ENCODE data around the gene PNPLA8. TPM values are rescaled to one million over a fixed set of nuclear protein-coding genes. Genes with fewer than 3 reads are reported as not detected.

The PNPLA8 gene
- total RNA-seq, 1 experiment from 2014 or later = 19.2 TPM

DNA sequence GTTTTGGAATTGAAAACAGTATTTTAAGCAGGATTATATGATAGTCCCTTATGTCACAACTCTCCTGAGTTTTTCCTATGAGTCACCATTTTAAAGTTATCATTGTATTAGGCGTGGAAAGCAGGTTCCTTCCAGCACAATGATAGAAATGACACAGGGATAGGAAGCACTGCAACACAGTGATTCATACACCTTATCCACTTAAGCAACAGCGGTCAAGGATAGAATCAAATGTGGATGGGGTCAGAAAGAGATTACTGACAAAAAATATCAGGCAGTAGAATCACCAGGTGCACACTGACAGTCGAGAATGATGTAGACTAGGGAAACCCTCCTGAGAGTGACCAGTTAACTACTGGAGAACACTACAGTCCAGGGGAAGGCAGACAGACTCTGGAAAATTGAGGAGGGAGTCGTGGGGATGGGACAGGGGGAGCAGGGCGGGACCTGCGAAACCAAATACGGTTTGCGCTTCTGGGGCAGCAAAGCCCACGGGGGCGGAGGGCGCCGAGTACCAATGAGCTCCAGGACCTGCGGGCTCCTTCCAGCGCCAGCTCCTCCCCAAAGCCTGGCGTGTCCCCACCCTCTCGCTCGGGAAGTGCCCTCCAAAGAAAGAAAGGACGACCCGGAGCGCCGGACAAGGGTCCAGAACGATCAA lies 479 bp downstream of the PNPLA8 start:
- ChIA-PET POLR2A (ENCODE audit: low non-redundant PET) (no interaction called here), CTCF (interaction anchor here (0.6 kb wide), 1 partner anchor 75 kb away, joined by 9 read pairs; no protein-coding TSS in a partner anchor)
- H3K4me1 ChIP-seq (ENCODE audit: insufficient read depth, low read length, poor library complexity, severe bottlenecking) = peaks cover 13% of the 10 kb centered on the region
- DNase-seq (ENCODE audit: low spot score) = peak; percentile 88
- H3K36me3 ChIP-seq (ENCODE audit: insufficient read depth, low read length, poor library complexity, severe bottlenecking) = no peaks in the 10 kb centered on the region
- H3K4me3 ChIP-seq (ENCODE audit: low read depth, low read length, poor library complexity, severe bottlenecking) = peak overlapping the region; percentile 82
- TSS peak; percentile 60 for BruUV-seq (replicated peaks)
- intact Hi-C loops (cut with micrococcal nuclease; ENCODE audit: unreplicated experiment) = no loop called here
- no peaks in the 10 kb centered on the region for H3K9me3 ChIP-seq (ENCODE audit: low read depth, low read length, poor library complexity, severe bottlenecking)
- no peaks in the 10 kb centered on the region for H3K27me3 ChIP-seq (replicated peaks; ENCODE audit: insufficient read depth, low read depth, low read length, poor library complexity)
- TF ChIP-seq, protein P1, sequence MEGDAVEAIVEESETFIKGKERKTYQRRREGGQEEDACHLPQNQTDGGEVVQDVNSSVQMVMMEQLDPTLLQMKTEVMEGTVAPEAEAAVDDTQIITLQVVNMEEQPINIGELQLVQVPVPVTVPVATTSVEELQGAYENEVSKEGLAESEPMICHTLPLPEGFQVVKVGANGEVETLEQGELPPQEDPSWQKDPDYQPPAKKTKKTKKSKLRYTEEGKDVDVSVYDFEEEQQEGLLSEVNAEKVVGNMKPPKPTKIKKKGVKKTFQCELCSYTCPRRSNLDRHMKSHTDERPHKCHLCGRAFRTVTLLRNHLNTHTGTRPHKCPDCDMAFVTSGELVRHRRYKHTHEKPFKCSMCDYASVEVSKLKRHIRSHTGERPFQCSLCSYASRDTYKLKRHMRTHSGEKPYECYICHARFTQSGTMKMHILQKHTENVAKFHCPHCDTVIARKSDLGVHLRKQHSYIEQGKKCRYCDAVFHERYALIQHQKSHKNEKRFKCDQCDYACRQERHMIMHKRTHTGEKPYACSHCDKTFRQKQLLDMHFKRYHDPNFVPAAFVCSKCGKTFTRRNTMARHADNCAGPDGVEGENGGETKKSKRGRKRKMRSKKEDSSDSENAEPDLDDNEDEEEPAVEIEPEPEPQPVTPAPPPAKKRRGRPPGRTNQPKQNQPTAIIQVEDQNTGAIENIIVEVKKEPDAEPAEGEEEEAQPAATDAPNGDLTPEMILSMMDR (conservative IDR thresholded peaks at IDR 0.05; ENCODE audit: low read depth, low read length) = no peak
- TF ChIP-seq EZH2 (IDR thresholded peaks at IDR 0.05; ENCODE audit: borderline replicate concordance, low read depth, low read length, poor library complexity, severe bottlenecking) = no peak
- H3K27ac ChIP-seq (ENCODE audit: low read depth, low read length, poor library complexity, severe bottlenecking) = peak overlapping the region; percentile 94

DNA sequence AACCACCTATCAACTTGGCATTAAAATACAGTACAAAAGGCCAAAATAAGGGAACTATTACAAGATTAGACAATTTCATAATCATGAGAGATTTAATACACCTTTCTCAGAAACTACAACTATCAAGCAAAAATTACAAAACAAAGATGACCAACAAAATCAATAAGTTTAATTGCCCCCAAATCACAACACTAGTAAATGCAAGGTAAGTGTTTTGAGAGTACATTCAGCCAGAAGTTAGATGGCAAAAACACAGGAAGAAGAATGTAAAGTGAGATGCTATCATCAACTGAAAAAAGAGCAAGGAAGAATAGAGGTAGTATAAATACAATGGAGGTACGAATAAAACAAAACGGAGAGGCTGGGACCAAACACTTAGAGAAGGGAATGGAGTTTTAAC lies 3.2 kb downstream of the PNPLA8 start:
- H3K27me3 ChIP-seq (replicated peaks; ENCODE audit: insufficient read depth, low read depth, low read length, poor library complexity) = no peaks in the 10 kb centered on the region
- no TSS peak for BruUV-seq (replicated peaks)
- no peaks in the 10 kb centered on the region for H3K9me3 ChIP-seq (ENCODE audit: low read depth, low read length, poor library complexity, severe bottlenecking)
- H3K36me3 ChIP-seq (ENCODE audit: insufficient read depth, low read length, poor library complexity, severe bottlenecking) = peaks cover 4% of the 10 kb centered on the region
- H3K4me3 ChIP-seq (ENCODE audit: low read depth, low read length, poor library complexity, severe bottlenecking) = no peak overlapping the region
- CTCF ChIA-PET = no interaction called here
- POLR2A ChIA-PET (ENCODE audit: low non-redundant PET) = no interaction called here
- H3K4me1 ChIP-seq (ENCODE audit: insufficient read depth, low read length, poor library complexity, severe bottlenecking) = peaks cover 13% of the 10 kb centered on the region
- intact Hi-C loops (cut with micrococcal nuclease; ENCODE audit: unreplicated experiment) = no loop called here
- no peak for TF ChIP-seq EZH2 (IDR thresholded peaks at IDR 0.05; ENCODE audit: borderline replicate concordance, low read depth, low read length, poor library complexity, severe bottlenecking)
- TF ChIP-seq, protein P1 (conservative IDR thresholded peaks at IDR 0.05; ENCODE audit: low read depth, low read length) = no peak
- DNase-seq (ENCODE audit: low spot score) = no peak
- H3K27ac ChIP-seq (ENCODE audit: low read depth, low read length, poor library complexity, severe bottlenecking) = peak overlapping the region; percentile 2

DNA sequence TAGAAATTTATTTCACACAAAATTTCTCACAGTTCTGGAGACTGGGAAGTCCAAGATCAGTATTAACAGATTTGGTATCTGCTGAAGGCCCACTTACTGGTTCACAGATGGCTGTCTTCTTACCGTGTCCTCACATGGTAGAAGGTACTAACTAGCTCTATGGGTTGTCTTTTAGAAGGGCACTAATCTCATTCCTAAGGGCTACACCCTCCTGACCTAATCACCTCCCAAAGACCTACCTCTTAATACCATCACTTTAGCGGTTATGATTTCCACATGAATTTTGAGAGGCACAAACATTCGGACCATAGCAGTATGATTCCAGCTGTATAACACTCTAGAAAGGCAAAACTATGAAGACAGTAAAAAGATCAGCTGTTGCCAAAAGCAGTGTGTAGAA lies 8.0 kb downstream of the PNPLA8 start:
- Histone ChIP-seq H3K9me3 (ENCODE audit: low read depth, low read length, poor library complexity, severe bottlenecking) (no peaks in the 10 kb centered on the region), H3K4me1 (ENCODE audit: insufficient read depth, low read length, poor library complexity, severe bottlenecking) (peaks cover 16% of the 10 kb centered on the region), H3K27me3 (replicated peaks; ENCODE audit: insufficient read depth, low read depth, low read length, poor library complexity) (no peaks in the 10 kb centered on the region), H3K4me3 (ENCODE audit: low read depth, low read length, poor library complexity, severe bottlenecking) (no peak overlapping the region), H3K36me3 (ENCODE audit: insufficient read depth, low read length, poor library complexity, severe bottlenecking) (peaks cover 10% of the 10 kb centered on the region), H3K27ac (ENCODE audit: low read depth, low read length, poor library complexity, severe bottlenecking) (no peak overlapping the region)
- DNase-seq (ENCODE audit: low spot score) = no peak
- ChIA-PET CTCF (no interaction called here), POLR2A (ENCODE audit: low non-redundant PET) (interaction anchor here (0.6 kb wide), 1 partner anchor 501 kb away, joined by 8 read pairs; no protein-coding TSS in a partner anchor)
- no TSS peak for BruUV-seq (replicated peaks)
- TF ChIP-seq, protein P1 (conservative IDR thresholded peaks at IDR 0.05; ENCODE audit: low read depth, low read length) = no peak
- TF ChIP-seq EZH2 (IDR thresholded peaks at IDR 0.05; ENCODE audit: borderline replicate concordance, low read depth, low read length, poor library complexity, severe bottlenecking) = no peak
- intact Hi-C loops (cut with micrococcal nuclease; ENCODE audit: unreplicated experiment) = no loop called here

Measured in A673 (cell line).